ENCODE results near the gene DNAH7. TPM values are rescaled to one million over a fixed set of nuclear protein-coding genes. Genes with fewer than 3 reads are reported as not detected.
A peak's percentile ranks its signal among the peaks of the same experiment; 100 is the strongest.

DNAH7 gene
- total RNA-seq, 5 donors from 2014 or later (not counting 1 experiment from before 2014, with no cell fraction given), result 0.03 TPM; not detected in 4

- peaks cover 0 to 5% (median 0%) of the 10 kb centered on the region in 3 donors for H3K4me1 Mint-ChIP-seq
- ATAC-seq (replicated peaks in 1 of 4) (no peak), DNase-seq (no peak)
- Histone ChIP-seq H3K36me3 (ENCODE audit: control insufficient read depth in 2 of 2, extremely low read depth in 1 of 2, insufficient read depth in 1 of 2, low read length in 1 of 2) (peaks cover 0 to 37% of the 10 kb centered on the region in 2 donors), H3K9me3 (no peaks in the 10 kb centered on the region), H3K27me3 (replicated peaks in 1 of 2; ENCODE audit: control insufficient read depth in 2 of 2, extremely low read depth in 1 of 2, insufficient read depth in 2 of 2, low read length in 1 of 2) (no peaks in the 10 kb centered on the region), H3K4me1 (ENCODE audit: control insufficient read depth in 1 of 2, extremely low read depth in 1 of 2, insufficient read depth in 2 of 2, low read length in 2 of 2) (no peaks in the 10 kb centered on the region), H3K27ac (ENCODE audit: low read length) (no peak overlapping the region), H3K4me3 (ENCODE audit: control insufficient read depth in 1 of 2, extremely low read depth in 1 of 2, low read length in 1 of 2) (no peak overlapping the region)
- H3K9me3 Mint-ChIP-seq, result peaks cover 0 to 6% (median 0%) of the 10 kb centered on the region in 3 donors
- no peaks in the 10 kb centered on the region for H3K27me3 Mint-ChIP-seq
- ChIA-PET POLR2A (no interaction called here), CTCF (no interaction called here)
- no peak overlapping the region for H3K4me3 Mint-ChIP-seq
- H3K27ac Mint-ChIP-seq, result no peak overlapping the region
- H3K36me3 Mint-ChIP-seq, result peaks cover 84% of the 10 kb centered on the region
Observed at GRCh38 chr2:195733831-195734230, 334.8 kb downstream of the DNAH7 start.

- ChIA-PET CTCF (no interaction called here), POLR2A (no interaction called here)
- H3K27me3 Mint-ChIP-seq, result no peaks in the 10 kb centered on the region
- H3K27ac Mint-ChIP-seq, result no peak overlapping the region
- Histone ChIP-seq H3K27me3 (replicated peaks in 1 of 2; ENCODE audit: control insufficient read depth in 2 of 2, extremely low read depth in 1 of 2, insufficient read depth in 2 of 2, low read length in 1 of 2) (no peaks in the 10 kb centered on the region), H3K36me3 (ENCODE audit: control insufficient read depth in 2 of 2, extremely low read depth in 1 of 2, insufficient read depth in 1 of 2, low read length in 1 of 2) (peaks cover 0 to 44% of the 10 kb centered on the region in 2 donors), H3K4me3 (ENCODE audit: control insufficient read depth in 1 of 2, extremely low read depth in 1 of 2, low read length in 1 of 2) (no peak overlapping the region), H3K27ac (ENCODE audit: low read length) (no peak overlapping the region), H3K9me3 (no peaks in the 10 kb centered on the region), H3K4me1 (ENCODE audit: control insufficient read depth in 1 of 2, extremely low read depth in 1 of 2, insufficient read depth in 2 of 2, low read length in 2 of 2) (no peaks in the 10 kb centered on the region)
- H3K9me3 Mint-ChIP-seq, result peaks cover 0 to 6% (median 0%) of the 10 kb centered on the region in 3 donors
- DNase-seq (no peak), ATAC-seq (replicated peaks in 1 of 4) (no peak)
- H3K4me3 Mint-ChIP-seq, result no peak overlapping the region
- H3K36me3 Mint-ChIP-seq, result peaks cover 82% of the 10 kb centered on the region
- peaks cover 0 to 5% (median 0%) of the 10 kb centered on the region in 3 donors for H3K4me1 Mint-ChIP-seq
- WGBS (ENCODE audit: insufficient coverage), result 100% methylated on average over 1 of the region's 1 CpG
Observed at GRCh38 chr2:195732574-195732973, 336.1 kb downstream of the DNAH7 start.

GRCh38 chr2:195730912-195731311 is 337.7 kb downstream of the DNAH7 start:
- H3K9me3 ChIP-seq, result no peaks in the 10 kb centered on the region
- ATAC-seq (replicated peaks in 1 of 4), result no peak
- H3K36me3 ChIP-seq (ENCODE audit: control insufficient read depth in 2 of 2, extremely low read depth in 1 of 2, insufficient read depth in 1 of 2, low read length in 1 of 2), result peaks cover 0 to 44% of the 10 kb centered on the region in 2 donors
- no peaks in the 10 kb centered on the region for H3K27me3 ChIP-seq (replicated peaks in 1 of 2; ENCODE audit: control insufficient read depth in 2 of 2, extremely low read depth in 1 of 2, insufficient read depth in 2 of 2, low read length in 1 of 2)
- H3K27me3 Mint-ChIP-seq, result no peaks in the 10 kb centered on the region
- no peak overlapping the region for H3K27ac ChIP-seq (ENCODE audit: low read length)
- no peak for DNase-seq
- peaks cover 0 to 6% (median 0%) of the 10 kb centered on the region in 3 donors for H3K9me3 Mint-ChIP-seq
- H3K4me1 Mint-ChIP-seq, result peaks cover 0 to 5% (median 0%) of the 10 kb centered on the region in 3 donors
- no peaks in the 10 kb centered on the region for H3K4me1 ChIP-seq (ENCODE audit: control insufficient read depth in 1 of 2, extremely low read depth in 1 of 2, insufficient read depth in 2 of 2, low read length in 2 of 2)
- WGBS (ENCODE audit: insufficient coverage), result 98% methylated on average over 3 of the region's 3 CpGs
- no peak overlapping the region for H3K4me3 Mint-ChIP-seq
- CTCF ChIA-PET, result no interaction called here
- no peak overlapping the region for H3K27ac Mint-ChIP-seq
- POLR2A ChIA-PET, result no interaction called here
- peaks cover 85% of the 10 kb centered on the region for H3K36me3 Mint-ChIP-seq
- H3K4me3 ChIP-seq (ENCODE audit: control insufficient read depth in 1 of 2, extremely low read depth in 1 of 2, low read length in 1 of 2), result no peak overlapping the region

GRCh38 chr2:195727106-195727505 is 341.5 kb downstream of the DNAH7 start:
- Mint-ChIP-seq H3K4me3 (no peak overlapping the region), H3K36me3 (peaks cover 75% of the 10 kb centered on the region), H3K27ac (no peak overlapping the region), H3K4me1 (no peaks in the 10 kb centered on the region), H3K27me3 (no peaks in the 10 kb centered on the region), H3K9me3 (peaks cover 0 to 6% (median 0%) of the 10 kb centered on the region in 3 donors)
- ATAC-seq (replicated peaks in 1 of 4) (no peak), DNase-seq (no peak)
- Histone ChIP-seq H3K4me3 (ENCODE audit: control insufficient read depth in 1 of 2, extremely low read depth in 1 of 2, low read length in 1 of 2) (no peak overlapping the region), H3K36me3 (ENCODE audit: control insufficient read depth in 2 of 2, extremely low read depth in 1 of 2, insufficient read depth in 1 of 2, low read length in 1 of 2) (peaks cover 0 to 49% of the 10 kb centered on the region in 2 donors), H3K27ac (ENCODE audit: low read length) (no peak overlapping the region), H3K4me1 (ENCODE audit: control insufficient read depth in 1 of 2, extremely low read depth in 1 of 2, insufficient read depth in 2 of 2, low read length in 2 of 2) (no peaks in the 10 kb centered on the region), H3K9me3 (no peaks in the 10 kb centered on the region), H3K27me3 (replicated peaks in 1 of 2; ENCODE audit: control insufficient read depth in 2 of 2, extremely low read depth in 1 of 2, insufficient read depth in 2 of 2, low read length in 1 of 2) (no peaks in the 10 kb centered on the region)
- POLR2A ChIA-PET, result no interaction called here
- CTCF ChIA-PET, result interaction anchor here (0.6 to 0.9 kb wide), 3 partner anchors 51 to 603 kb away, joined by 3 to 9 read pairs (median 4); no protein-coding TSS in a partner anchor
- WGBS (ENCODE audit: insufficient coverage), result no CpG with 5 or more reads among the region's 4 CpGs

GRCh38 chr2:195722075-195722474 is 346.6 kb downstream of the DNAH7 start:
- ChIA-PET POLR2A (interaction anchor here in 1 of 2 donors (0.6 kb wide), 1 partner anchor 1347 kb away, joined by 6 read pairs; no protein-coding TSS in a partner anchor), CTCF (no interaction called here)
- no peak for ATAC-seq (replicated peaks in 1 of 4)
- no peak overlapping the region for H3K27ac Mint-ChIP-seq
- Histone ChIP-seq H3K36me3 (ENCODE audit: control insufficient read depth in 2 of 2, extremely low read depth in 1 of 2, insufficient read depth in 1 of 2, low read length in 1 of 2) (peaks cover 0 to 46% of the 10 kb centered on the region in 2 donors), H3K9me3 (no peaks in the 10 kb centered on the region), H3K4me1 (ENCODE audit: control insufficient read depth in 1 of 2, extremely low read depth in 1 of 2, insufficient read depth in 2 of 2, low read length in 2 of 2) (no peaks in the 10 kb centered on the region), H3K27ac (ENCODE audit: low read length) (no peak overlapping the region), H3K27me3 (replicated peaks in 1 of 2; ENCODE audit: control insufficient read depth in 2 of 2, extremely low read depth in 1 of 2, insufficient read depth in 2 of 2, low read length in 1 of 2) (no peaks in the 10 kb centered on the region), H3K4me3 (ENCODE audit: control insufficient read depth in 1 of 2, extremely low read depth in 1 of 2, low read length in 1 of 2) (no peak overlapping the region)
- DNase-seq, result no peak
- H3K4me1 Mint-ChIP-seq, result peaks cover 2 to 19% (median 3%) of the 10 kb centered on the region in 3 donors
- H3K36me3 Mint-ChIP-seq, result peaks cover 65% of the 10 kb centered on the region
- H3K27me3 Mint-ChIP-seq, result no peaks in the 10 kb centered on the region
- H3K4me3 Mint-ChIP-seq, result no peak overlapping the region
- H3K9me3 Mint-ChIP-seq, result no peaks in the 10 kb centered on the region
- WGBS (ENCODE audit: insufficient coverage), result no CpG with 5 or more reads among the region's 1 CpG

- DNase-seq, result no peak
- Mint-ChIP-seq H3K4me3 (no peak overlapping the region), H3K4me1 (peaks cover 2 to 19% (median 3%) of the 10 kb centered on the region in 3 donors), H3K36me3 (peaks cover 65% of the 10 kb centered on the region), H3K27me3 (no peaks in the 10 kb centered on the region), H3K9me3 (no peaks in the 10 kb centered on the region), H3K27ac (peak overlapping the region in 1 of 2 donors; percentile 6)
- Histone ChIP-seq H3K27ac (ENCODE audit: low read length) (no peak overlapping the region), H3K4me1 (ENCODE audit: control insufficient read depth in 1 of 2, extremely low read depth in 1 of 2, insufficient read depth in 2 of 2, low read length in 2 of 2) (no peaks in the 10 kb centered on the region), H3K4me3 (ENCODE audit: control insufficient read depth in 1 of 2, extremely low read depth in 1 of 2, low read length in 1 of 2) (no peak overlapping the region), H3K36me3 (ENCODE audit: control insufficient read depth in 2 of 2, extremely low read depth in 1 of 2, insufficient read depth in 1 of 2, low read length in 1 of 2) (peaks cover 0 to 48% of the 10 kb centered on the region in 2 donors), H3K27me3 (replicated peaks in 1 of 2; ENCODE audit: control insufficient read depth in 2 of 2, extremely low read depth in 1 of 2, insufficient read depth in 2 of 2, low read length in 1 of 2) (no peaks in the 10 kb centered on the region), H3K9me3 (no peaks in the 10 kb centered on the region)
- no peak for ATAC-seq (replicated peaks in 1 of 4)
- CTCF ChIA-PET, result no interaction called here
- POLR2A ChIA-PET, result no interaction called here
- no CpG with 5 or more reads among the region's 2 CpGs for WGBS (ENCODE audit: insufficient coverage)
Observed at GRCh38 chr2:195721042-195721441, 347.6 kb downstream of the DNAH7 start.

- ATAC-seq (replicated peaks in 1 of 4), result no peak
- H3K27ac Mint-ChIP-seq, result no peak overlapping the region
- POLR2A ChIA-PET, result no interaction called here
- no peaks in the 10 kb centered on the region for H3K9me3 ChIP-seq
- DNase-seq, result no peak
- no peak overlapping the region for H3K4me3 ChIP-seq (ENCODE audit: control insufficient read depth in 1 of 2, extremely low read depth in 1 of 2, low read length in 1 of 2)
- no peak overlapping the region for H3K27ac ChIP-seq (ENCODE audit: low read length)
- H3K4me1 ChIP-seq (ENCODE audit: control insufficient read depth in 1 of 2, extremely low read depth in 1 of 2, insufficient read depth in 2 of 2, low read length in 2 of 2), result no peaks in the 10 kb centered on the region
- H3K27me3 ChIP-seq (replicated peaks in 1 of 2; ENCODE audit: control insufficient read depth in 2 of 2, extremely low read depth in 1 of 2, insufficient read depth in 2 of 2, low read length in 1 of 2), result no peaks in the 10 kb centered on the region
- WGBS (ENCODE audit: insufficient coverage), result no CpG with 5 or more reads among the region's 4 CpGs
- H3K4me3 Mint-ChIP-seq, result no peak overlapping the region
- CTCF ChIA-PET, result no interaction called here
- no peaks in the 10 kb centered on the region for H3K9me3 Mint-ChIP-seq
- H3K4me1 Mint-ChIP-seq, result peaks cover 3 to 17% (median 5%) of the 10 kb centered on the region in 3 donors
- H3K36me3 Mint-ChIP-seq, result peaks cover 72% of the 10 kb centered on the region
- no peaks in the 10 kb centered on the region for H3K27me3 Mint-ChIP-seq
- H3K36me3 ChIP-seq (ENCODE audit: control insufficient read depth in 2 of 2, extremely low read depth in 1 of 2, insufficient read depth in 1 of 2, low read length in 1 of 2), result peaks cover 0 to 49% of the 10 kb centered on the region in 2 donors
Observed at GRCh38 chr2:195716466-195716865, 352.2 kb downstream of the DNAH7 start.

Data from T-cell (primary cell).